GM13977 (cell line): ENCODE results near the gene AFTPH.

ENCODE experiments used
- DNase-seq: peaks from one replicate; pipeline ENCODE4 v3.0.0; 2012; ENCODE audit warnings: low spot score
- in situ Hi-C: fragments of 300-500 bp; cut with MboI; formaldehyde crosslinking; loops from one replicate; pipeline ENCODE4 v1.12.0; 2022; ENCODE audit warnings: low sequenced_read_pairs, low pct_unique_long_range_greater_than_20kb, mixed read lengths, inconsistent platforms; ENCODE audit not compliant: unreplicated experiment
- TF ChIP-seq, protein P1 (sequence below): IDR thresholded peaks from 2 replicates; pipeline ENCODE4 v1.5.1; 2012; ENCODE audit warnings: mild to moderate bottlenecking, control low read depth; ENCODE audit not compliant: insufficient read depth; ENCODE audit errors: extremely low read depth, missing control alignments

The AFTPH gene

DNA sequence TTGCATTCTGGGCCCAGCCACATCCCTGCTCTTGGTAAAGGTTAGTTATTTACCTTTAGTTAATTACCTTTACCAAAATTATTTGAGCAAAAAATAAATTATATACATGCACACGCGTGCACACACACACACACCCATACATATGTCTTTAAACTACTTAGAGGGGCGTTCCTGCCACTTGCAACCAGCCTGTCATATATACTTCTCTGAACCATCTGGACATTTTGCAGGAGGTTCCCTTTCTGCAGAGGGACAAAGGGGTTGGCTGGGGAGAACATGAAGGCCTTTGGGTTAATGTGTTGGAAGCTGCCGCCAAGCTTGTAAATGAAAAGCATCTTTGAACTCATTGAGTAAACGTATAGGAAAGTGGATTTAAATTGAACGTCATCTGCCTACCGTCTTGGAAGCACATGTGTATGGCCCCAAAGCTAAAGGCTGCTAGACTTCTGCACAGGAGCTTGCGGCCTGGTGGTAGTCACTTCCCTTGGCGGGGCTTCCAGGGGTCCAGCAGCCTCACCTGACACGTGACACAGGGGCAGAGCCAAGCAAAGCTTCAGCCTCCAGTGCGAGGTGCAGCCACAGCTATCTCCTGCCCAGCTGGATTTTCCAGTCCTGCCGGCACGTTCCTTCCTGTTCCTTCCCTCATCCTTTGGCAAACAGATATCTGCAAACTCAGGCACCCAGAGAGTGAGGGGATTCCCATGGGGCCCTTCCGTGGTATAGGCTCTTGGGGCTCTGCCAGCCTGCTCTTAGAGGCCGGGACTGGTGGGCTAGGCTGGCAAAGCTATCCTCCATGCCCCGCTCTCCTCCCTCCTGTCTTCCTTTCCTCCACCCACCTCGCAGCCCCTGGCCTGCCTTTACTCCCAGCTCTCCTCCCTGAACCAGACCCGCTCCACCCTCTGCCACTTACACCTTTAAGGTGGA, 83.5 kb downstream of the AFTPH start:
- in situ Hi-C loops: no loop called here
- TF ChIP-seq, protein P1, sequence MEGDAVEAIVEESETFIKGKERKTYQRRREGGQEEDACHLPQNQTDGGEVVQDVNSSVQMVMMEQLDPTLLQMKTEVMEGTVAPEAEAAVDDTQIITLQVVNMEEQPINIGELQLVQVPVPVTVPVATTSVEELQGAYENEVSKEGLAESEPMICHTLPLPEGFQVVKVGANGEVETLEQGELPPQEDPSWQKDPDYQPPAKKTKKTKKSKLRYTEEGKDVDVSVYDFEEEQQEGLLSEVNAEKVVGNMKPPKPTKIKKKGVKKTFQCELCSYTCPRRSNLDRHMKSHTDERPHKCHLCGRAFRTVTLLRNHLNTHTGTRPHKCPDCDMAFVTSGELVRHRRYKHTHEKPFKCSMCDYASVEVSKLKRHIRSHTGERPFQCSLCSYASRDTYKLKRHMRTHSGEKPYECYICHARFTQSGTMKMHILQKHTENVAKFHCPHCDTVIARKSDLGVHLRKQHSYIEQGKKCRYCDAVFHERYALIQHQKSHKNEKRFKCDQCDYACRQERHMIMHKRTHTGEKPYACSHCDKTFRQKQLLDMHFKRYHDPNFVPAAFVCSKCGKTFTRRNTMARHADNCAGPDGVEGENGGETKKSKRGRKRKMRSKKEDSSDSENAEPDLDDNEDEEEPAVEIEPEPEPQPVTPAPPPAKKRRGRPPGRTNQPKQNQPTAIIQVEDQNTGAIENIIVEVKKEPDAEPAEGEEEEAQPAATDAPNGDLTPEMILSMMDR: no peak
- no peak for DNase-seq

DNA sequence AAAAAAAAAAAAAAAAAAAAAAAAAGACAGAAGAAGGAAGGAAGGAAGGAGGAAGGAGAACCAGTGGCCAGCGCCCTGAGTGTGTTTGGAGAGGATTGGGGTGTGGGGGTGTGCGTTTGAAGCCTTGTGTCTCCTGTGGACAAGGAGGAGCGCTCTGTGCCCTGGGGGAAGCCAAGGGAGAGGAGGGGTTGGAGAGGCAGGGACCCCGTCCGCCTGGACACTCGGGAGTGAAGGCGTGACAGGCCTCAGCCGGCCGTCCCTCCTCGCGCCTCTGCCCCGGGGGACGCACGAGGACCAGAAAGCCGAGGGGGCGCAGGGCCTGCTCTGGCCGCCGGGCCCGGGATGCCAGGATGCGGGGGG, 84.7 kb downstream of the AFTPH start:
- in situ Hi-C loops: no loop called here
- TF ChIP-seq, protein P1: no peak
- DNase-seq: no peak

DNA sequence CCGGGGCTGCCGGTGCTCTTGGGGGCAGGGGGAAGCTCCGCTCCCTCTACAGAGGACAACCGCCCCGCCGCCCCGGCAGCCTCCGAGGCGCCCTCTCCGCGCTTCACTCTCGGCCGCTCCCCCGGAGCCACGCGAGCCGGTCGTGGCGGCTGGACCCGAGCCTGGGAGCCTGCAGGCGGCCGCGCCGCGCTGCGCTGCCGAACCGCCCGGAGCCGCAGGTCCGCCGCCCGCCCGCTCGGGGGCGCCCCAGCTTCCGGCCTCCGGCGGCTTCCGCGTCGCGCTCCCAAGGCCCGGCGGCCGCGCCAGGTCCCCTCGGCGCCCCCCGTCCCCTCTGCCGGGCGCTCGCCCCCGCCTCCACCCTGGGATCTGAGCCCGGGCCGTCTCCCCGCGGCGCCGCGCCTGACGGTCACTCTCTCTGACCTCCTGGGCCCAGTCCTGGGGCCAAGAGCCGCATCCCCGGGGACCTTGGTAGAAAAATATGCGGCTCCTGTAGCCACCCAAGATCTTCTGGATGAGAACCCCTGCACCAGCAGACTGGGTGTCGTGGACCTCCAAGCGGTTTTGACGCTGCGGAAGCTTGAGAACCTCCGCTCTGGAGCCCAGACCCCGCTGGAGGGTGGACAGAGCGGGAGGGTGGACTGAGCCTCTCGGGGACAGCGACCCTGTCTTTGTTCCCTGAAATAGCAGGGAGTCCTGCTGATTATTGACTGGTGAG, 85.3 kb downstream of the AFTPH start:
- in situ Hi-C loops: no loop called here
- TF ChIP-seq, protein P1: peak; percentile 89
- DNase-seq: peak; percentile 91

GRCh38 chr2:64609942-64610281, 85.8 kb downstream of the AFTPH start:
- DNase-seq: no peak
- TF ChIP-seq, protein P1: no peak
- in situ Hi-C loops: no loop called here

DNA sequence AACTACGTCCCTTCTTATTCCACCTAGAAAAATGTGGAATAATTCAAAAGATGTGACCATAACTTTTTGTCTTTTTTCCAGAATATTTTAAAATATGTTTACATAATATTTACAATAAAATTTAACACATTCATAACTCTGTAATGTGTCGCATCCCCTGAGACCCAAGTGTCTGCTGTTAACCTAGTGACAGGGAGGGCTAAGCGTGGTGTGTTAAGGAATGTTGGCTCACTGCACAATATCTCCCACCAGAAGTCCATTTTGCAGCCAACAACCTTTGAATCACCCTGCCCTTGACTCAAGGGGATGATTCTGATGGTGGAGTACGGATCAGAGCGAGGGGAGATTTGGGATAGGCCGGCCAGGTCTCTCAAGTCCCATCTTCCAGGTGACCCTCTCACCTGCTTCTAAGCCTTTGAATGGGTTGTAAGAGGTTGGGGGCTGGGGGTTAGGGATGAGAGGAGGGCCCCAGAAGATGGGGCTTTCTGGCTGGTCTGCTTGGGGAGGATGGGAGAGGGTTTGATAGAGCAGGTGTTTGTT, 86.3 kb downstream of the AFTPH start:
- in situ Hi-C loops: no loop called here
- TF ChIP-seq, protein P1: no peak
- no peak for DNase-seq

DNA sequence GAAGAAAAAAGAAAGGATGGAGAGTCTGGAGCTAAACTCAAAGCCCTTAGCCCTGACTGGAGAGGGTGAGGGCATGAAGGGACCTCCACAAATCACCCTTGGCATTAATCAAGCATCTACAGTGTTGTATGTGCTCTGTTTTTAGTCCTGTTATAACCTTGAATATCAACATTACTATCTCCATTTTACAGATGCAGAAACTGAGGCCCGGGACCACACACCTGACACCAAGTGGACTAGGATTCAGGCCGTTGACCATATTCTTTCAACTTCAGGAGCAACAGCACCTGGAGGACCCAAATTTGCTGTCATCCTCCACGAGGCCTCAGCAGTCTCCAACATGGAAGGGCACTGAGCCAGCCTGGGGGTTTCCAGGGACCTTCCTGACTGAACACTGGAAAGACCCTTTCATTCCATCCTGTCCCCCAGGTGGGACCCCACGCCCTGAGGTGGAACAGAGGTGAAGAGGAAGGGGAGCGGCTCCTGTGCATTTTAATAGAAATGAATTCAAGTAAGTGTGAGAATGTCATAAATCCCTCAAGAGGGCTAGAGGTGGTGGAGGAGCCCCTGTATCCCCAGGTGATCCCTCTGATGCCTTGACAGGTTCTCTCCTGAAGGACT, 88.6 kb downstream of the AFTPH start:
- in situ Hi-C loops: no loop called here
- DNase-seq: no peak
- TF ChIP-seq, protein P1: no peak
